DOHH2 (cell line): ENCODE data around the gene CLHC1.

Experiments
- H3F3A ChIP-seq: fragments of 200-600 bp; sonication (generic), shearing (Covaris generic); 2 replicates; pipeline ENCODE4 v1.6.0; 2016; ENCODE audit warnings: antibody characterized with exemption, mild to moderate bottlenecking; ENCODE audit not compliant: control insufficient read depth, insufficient read depth
- H3K27ac ChIP-seq: fragments of 200-600 bp; sonication (generic); 2 replicates; pipeline ENCODE4 v1.5.1; 2014; ENCODE audit warnings: low read depth, mild to moderate bottlenecking, low read length, moderate library complexity
- H3K27me3 ChIP-seq: fragments of 200-600 bp; sonication (generic); 2 replicates; pipeline ENCODE4 v1.6.1; 2014; ENCODE audit warnings: mild to moderate bottlenecking, low read length, mixed read lengths; ENCODE audit not compliant: control insufficient read depth
- H3K36me3 ChIP-seq: fragments of 200-600 bp; sonication (generic); 2 replicates; pipeline ENCODE4 v1.6.1; 2014; ENCODE audit warnings: mild to moderate bottlenecking, low read length, moderate library complexity, mixed read lengths; ENCODE audit not compliant: control insufficient read depth
- H3K4me1 ChIP-seq: fragments of 200-600 bp; sonication (generic); 2 replicates; pipeline ENCODE4 v1.6.1; 2014; ENCODE audit warnings: mild to moderate bottlenecking, low read length, mixed read lengths; ENCODE audit not compliant: control insufficient read depth
- H3K4me2 ChIP-seq: fragments of 200-600 bp; sonication (generic); 2 replicates; pipeline ENCODE4 v1.6.0; 2014; ENCODE audit warnings: mild to moderate bottlenecking, low read length, moderate library complexity
- H3K4me3 ChIP-seq: fragments of 200-600 bp; sonication (generic); 2 replicates; pipeline ENCODE4 v1.5.1; 2014; ENCODE audit warnings: mild to moderate bottlenecking, low read length, mixed read lengths
- H3K79me2 ChIP-seq: fragments of 200-600 bp; sonication (generic); 2 replicates; pipeline ENCODE4 v1.6.1; 2014; ENCODE audit warnings: mild to moderate bottlenecking, low read length, mixed read lengths; ENCODE audit not compliant: control insufficient read depth
- H3K9me2 ChIP-seq: fragments of 200-600 bp; sonication (generic); replicated peaks from 2 replicates; pipeline ENCODE4 v1.6.1; 2014; ENCODE audit warnings: mild to moderate bottlenecking, low read length, mixed read lengths; ENCODE audit not compliant: control insufficient read depth
- H3K9me3 ChIP-seq: fragments of 200-600 bp; sonication (generic); 2 replicates; pipeline ENCODE4 v1.6.1; 2014; ENCODE audit warnings: antibody characterized with exemption, low read length, mixed read lengths; ENCODE audit not compliant: control insufficient read depth, insufficient read depth
- H4K20me1 ChIP-seq: fragments of 200-600 bp; sonication (generic); 2 replicates; pipeline ENCODE4 v1.6.0; 2014; ENCODE audit warnings: low read depth, mild to moderate bottlenecking, antibody characterized with exemption, low read length, moderate library complexity; ENCODE audit not compliant: control insufficient read depth, insufficient read depth
- CTCF ChIP-seq: fragments of 200-600 bp; sonication (generic); IDR thresholded peaks from one replicate; pipeline ENCODE4 v1.5.1; 2014; ENCODE audit warnings: antibody characterized with exemption, mild to moderate bottlenecking, low read depth, low read length; ENCODE audit not compliant: poor library complexity, severe bottlenecking
- EZH2phosphoT487 ChIP-seq: fragments of 200-600 bp; sonication (generic); IDR thresholded peaks from 2 replicates; pipeline ENCODE4 v1.6.1; 2017; ENCODE audit warnings: borderline replicate concordance, mild to moderate bottlenecking, antibody characterized with exemption, low read length, moderate library complexity, mixed read lengths

CLHC1 gene

GRCh38 chr2:55156984-55157383 lies 75.1 kb downstream of the CLHC1 start:
- no peaks in the 10 kb centered on the region for H3F3A ChIP-seq
- no peak overlapping the region for H3K27ac ChIP-seq
- H3K4me2 ChIP-seq: no peak overlapping the region
- H3K9me3 ChIP-seq: no peaks in the 10 kb centered on the region
- H3K4me3 ChIP-seq: no peak overlapping the region
- peaks cover 50% of the 10 kb centered on the region for H3K4me1 ChIP-seq
- no peak for TF ChIP-seq EZH2phosphoT487
- TF ChIP-seq CTCF: no peak
- H3K27me3 ChIP-seq: no peaks in the 10 kb centered on the region
- no peaks in the 10 kb centered on the region for H4K20me1 ChIP-seq
- H3K9me2 ChIP-seq: no peaks in the 10 kb centered on the region
- no peaks in the 10 kb centered on the region for H3K79me2 ChIP-seq
- no peaks in the 10 kb centered on the region for H3K36me3 ChIP-seq

GRCh38 chr2:55156326-55156725 lies 75.8 kb downstream of the CLHC1 start:
- no peaks in the 10 kb centered on the region for H3K79me2 ChIP-seq
- no peaks in the 10 kb centered on the region for H3K27me3 ChIP-seq
- H3F3A ChIP-seq: no peaks in the 10 kb centered on the region
- no peak overlapping the region for H3K4me2 ChIP-seq
- no peak overlapping the region for H3K27ac ChIP-seq
- H3K9me3 ChIP-seq: no peaks in the 10 kb centered on the region
- no peaks in the 10 kb centered on the region for H4K20me1 ChIP-seq
- TF ChIP-seq EZH2phosphoT487 (no peak), CTCF (no peak)
- no peaks in the 10 kb centered on the region for H3K9me2 ChIP-seq
- H3K4me1 ChIP-seq: peaks cover 50% of the 10 kb centered on the region
- H3K4me3 ChIP-seq: no peak overlapping the region
- no peaks in the 10 kb centered on the region for H3K36me3 ChIP-seq

GRCh38 chr2:55155764-55156281 lies 76.3 kb downstream of the CLHC1 start:
- Histone ChIP-seq H3K36me3 (no peaks in the 10 kb centered on the region), H4K20me1 (no peaks in the 10 kb centered on the region), H3K79me2 (no peaks in the 10 kb centered on the region), H3K4me2 (no peak overlapping the region), H3F3A (no peaks in the 10 kb centered on the region), H3K9me2 (no peaks in the 10 kb centered on the region), H3K27me3 (no peaks in the 10 kb centered on the region), H3K4me1 (peaks cover 54% of the 10 kb centered on the region), H3K9me3 (no peaks in the 10 kb centered on the region), H3K4me3 (no peak overlapping the region), H3K27ac (no peak overlapping the region)
- TF ChIP-seq CTCF (no peak), EZH2phosphoT487 (no peak)

GRCh38 chr2:55155206-55155605 lies 76.9 kb downstream of the CLHC1 start:
- TF ChIP-seq EZH2phosphoT487 (no peak), CTCF (no peak)
- Histone ChIP-seq H3K4me1 (peaks cover 55% of the 10 kb centered on the region), H3K9me2 (no peaks in the 10 kb centered on the region), H3F3A (no peaks in the 10 kb centered on the region), H3K36me3 (no peaks in the 10 kb centered on the region), H3K79me2 (no peaks in the 10 kb centered on the region), H4K20me1 (no peaks in the 10 kb centered on the region), H3K27ac (no peak overlapping the region), H3K27me3 (no peaks in the 10 kb centered on the region), H3K4me2 (no peak overlapping the region), H3K4me3 (no peak overlapping the region), H3K9me3 (no peaks in the 10 kb centered on the region)
